GM12878 (cell line): ENCODE data around the gene CLINT1. TPM values are rescaled to one million over a fixed set of nuclear protein-coding genes. Genes with fewer than 3 reads are reported as not detected.

Source experiments
- ATAC-seq: fragments of 200-7000 bp; cut with Tn5 transposase; 3 replicates; pipeline ENCODE4 v1.9.1; 2020; ENCODE audit warnings: mild to moderate bottlenecking, moderate library complexity
- BruUV-seq: library from RNA; stranded (reverse); fragments of 400-500 nt; replicated peaks from 2 replicates; lab custom pipeline; 2021; lab: Mats Ljungman, UMichigan
- CTCF ChIA-PET: fragments of 300-600 bp; sonication (Branson Sonifier 250); formaldehyde crosslinking; extraction: SDS; loops from one replicate; lab custom pipeline; 2021; ENCODE audit warnings: inconsistent platforms; lab: Yijun Ruan, JAX
- POLR2A ChIA-PET: fragments of 350-600 bp; formaldehyde crosslinking; extraction: SDS; loops from one replicate; lab custom pipeline; 2021; ENCODE audit warnings: inconsistent platforms; lab: Charles Lee
- RAD21 ChIA-PET: fragments of 300-600 bp; sonication (Branson Sonifier 250); formaldehyde crosslinking; loops from one replicate; lab custom pipeline; 2023; ENCODE audit warnings: antibody characterized with exemption; ENCODE audit not compliant: unreplicated experiment; lab: Charles Lee
- SMC1A ChIA-PET: fragments of 300-600 bp; sonication (Branson Sonifier 250); formaldehyde crosslinking; loops from one replicate; lab custom pipeline; 2023; ENCODE audit not compliant: unreplicated experiment, uncharacterized antibody; lab: Charles Lee
- DNase-seq: peaks from one replicate; pipeline ENCODE4 v3.0.0-alpha.2; 2011; ENCODE audit warnings: low read depth, low spot score
- FAIRE-seq: peaks from 3 replicates; lab custom pipeline; 2011; peaks lifted over from hg19 to GRCh38; lab: Jason Lieb, UNC
- H2AFZ ChIP-seq: 2 replicates; pipeline ENCODE4 v1.6.0; 2011; ENCODE audit warnings: low read depth, low read length, control low read depth; ENCODE audit not compliant: control insufficient read depth
- H3K27ac ChIP-seq: 2 replicates; pipeline ENCODE4 v1.5.1; 2011; ENCODE audit warnings: control low read depth; ENCODE audit not compliant: control insufficient read depth, insufficient read depth
- H3K27me3 ChIP-seq, 2 experiments: replicated peaks in 1 of 2; 2 replicates each; pipeline versions ENCODE4 v1.6.0 to v1.6.1; 2011; ENCODE audit warnings: low read length in 1 of 2; ENCODE audit not compliant: control insufficient read depth in 2 of 2, insufficient read depth in 2 of 2
- H3K36me3 ChIP-seq, 2 experiments: 2 replicates each; pipeline ENCODE4 v1.5.1; 2011; ENCODE audit warnings: low read length in 1 of 2; ENCODE audit not compliant: control insufficient read depth in 2 of 2, insufficient read depth in 2 of 2
- H3K4me1 ChIP-seq: 2 replicates; pipeline ENCODE4 v1.6.1; 2011; ENCODE audit warnings: mild to moderate bottlenecking, low read length, moderate library complexity, mixed read lengths; ENCODE audit not compliant: control insufficient read depth, insufficient read depth
- H3K4me2 ChIP-seq: 2 replicates; pipeline ENCODE4 v1.6.0; 2011; ENCODE audit warnings: control low read depth; ENCODE audit not compliant: control insufficient read depth, insufficient read depth
- H3K4me3 ChIP-seq: fragments of 200-600 bp; sonication (generic); 2 replicates; pipeline ENCODE4 v1.5.1; 2016
- H3K79me2 ChIP-seq: 2 replicates; pipeline ENCODE4 v1.6.0; 2011; ENCODE audit warnings: low read length; ENCODE audit not compliant: control insufficient read depth, insufficient read depth
- H3K9ac ChIP-seq: 2 replicates; pipeline ENCODE4 v1.8.0; 2011; ENCODE audit warnings: low read length, control low read depth, mixed read lengths; ENCODE audit not compliant: control insufficient read depth, insufficient read depth
- H3K9me3 ChIP-seq: replicated peaks from 3 replicates; pipeline ENCODE4 v1.5.1; 2011; ENCODE audit warnings: mild to moderate bottlenecking, low read length; ENCODE audit not compliant: control insufficient read depth, insufficient read depth
- H4K20me1 ChIP-seq: 2 replicates; pipeline ENCODE4 v1.6.0; 2011; ENCODE audit not compliant: control insufficient read depth, insufficient read depth
- BMI1 ChIP-seq: fragments of 450-650 bp; IDR thresholded peaks from 2 replicates; pipeline ENCODE4 v1.6.1; 2016; ENCODE audit warnings: mild to moderate bottlenecking, moderate library complexity, borderline replicate concordance
- FOXM1 ChIP-seq: IDR thresholded peaks from 2 replicates; pipeline ENCODE4 v1.6.1; 2012; ENCODE audit warnings: low read depth, mild to moderate bottlenecking, inconsistent platforms, low read length, moderate library complexity
- NR2C1 ChIP-seq: fragments of 450-650 bp; IDR thresholded peaks from 2 replicates; pipeline ENCODE4 v1.6.1; 2017; ENCODE audit warnings: antibody characterized with exemption, mild to moderate bottlenecking, moderate library complexity
- RBBP5 ChIP-seq: fragments of 200-600 bp; sonication (generic); conservative IDR thresholded peaks from 2 replicates; pipeline ENCODE4 v1.6.1; 2016
- SKIL ChIP-seq: fragments of 450-650 bp; IDR thresholded peaks from 2 replicates; pipeline ENCODE4 v1.6.1; 2017; ENCODE audit warnings: mild to moderate bottlenecking, low read depth, inconsistent platforms; ENCODE audit not compliant: poor library complexity, severe bottlenecking
- SMAD5 ChIP-seq: IDR thresholded peaks from 2 replicates; pipeline ENCODE4 v1.6.1; 2016; ENCODE audit warnings: antibody characterized with exemption, low read depth
- TCF7 ChIP-seq: IDR thresholded peaks from 2 replicates; pipeline ENCODE4 v1.6.1; 2014; ENCODE audit warnings: antibody characterized with exemption, borderline replicate concordance
- WGBS: methylation state at CpG from one replicate; pipeline ENCODE4 v1.1.6; 2016; ENCODE audit warnings: low lambda C conversion rate; ENCODE audit not compliant: insufficient replicate concordance, insufficient coverage; ENCODE audit errors: missing lambda C conversion rate; 5-methylcytosine and 5-hydroxymethylcytosine counted together
- in situ Hi-C: fragments of 300-500 bp; cut with MboI; formaldehyde crosslinking; loops from 9 replicates; pipeline ENCODE4 v1.14.3; 2018; ENCODE audit warnings: mixed read lengths
- intact Hi-C: fragments of 100-400 bp; cut with micrococcal nuclease; formaldehyde crosslinking; loops from one replicate; pipeline ENCODE4 v1.14.2; 2022; ENCODE audit not compliant: unreplicated experiment
- polyA plus RNA-seq, 11 experiments: library from polyadenylated mRNA; depleted of rRNA in 4 of 11; unstranded in 6 of 11; stranded (reverse) in 5 of 11; fragments of >200 nt; fragmentation: Nextera tagmentation in 4 of 11; fragmentation: Illumina TruSeq in 1 of 11; extraction: Ambion mirVana in 4 of 11; extraction: Trizol in 1 of 11; gene quantifications; 1 replicate in 1 of 11; 2 replicates in 10 of 11; pipeline versions ENCODE4 v1.2.1 to v1.2.3, GENCODE V29; 2011 to 2016; ENCODE audit warnings: inconsistent platforms in 2 of 11, missing spikeins in 2 of 11, low read depth in 1 of 11
- total RNA-seq, 4 experiments: library from RNA; depleted of rRNA in 3 of 4; stranded (reverse); fragments of >200 nt in 3 of 4; fragmentation: Illumina TruSeq in 1 of 4; extraction: Trizol in 1 of 4; gene quantifications; 2 replicates each; pipeline versions ENCODE4 v1.2.1 to v1.2.3, GENCODE V29; 2013 to 2021

The CLINT1 gene
- total and polyA plus RNA-seq, 10 of the 15 experiments (the other 5 are each of a cell fraction or from before 2014, with no cell fraction given): 30.0 to 136 (median 105) TPM

GRCh38 chr5:157779221-157779620 lies 79.7 kb downstream of the CLINT1 start (continued):
- no peak for TF ChIP-seq SKIL
- no peak for TF ChIP-seq BMI1
- TF ChIP-seq SMAD5: no peak

- no peak for DNase-seq
- H3K27me3 ChIP-seq: no peaks in the 10 kb centered on the region; a peak in 1 of 4 replicates
- H4K20me1 ChIP-seq: no peaks in the 10 kb centered on the region
- TF ChIP-seq SMAD5 (no peak), RBBP5 (no peak), FOXM1 (no peak), NR2C1 (no peak), TCF7 (peak; percentile 48; the same call in 1 of the 2 replicates)
- BruUV-seq: no TSS peak
- H3K36me3 ChIP-seq: no peaks in the 10 kb centered on the region
- intact Hi-C loops (no loop called here), in situ Hi-C loops (no loop called here)
- H3K4me2 ChIP-seq: no peak overlapping the region
- H3K9ac ChIP-seq: no peak overlapping the region
- ATAC-seq: no peak
- 60% methylated on average over 8 of the region's 8 CpGs for whole genome bisulfite sequencing
- FAIRE-seq: no peak
- no peak overlapping the region for H2AFZ ChIP-seq
- H3K27ac ChIP-seq: no peak overlapping the region
- SMC1A ChIA-PET: no interaction called here
- no peaks in the 10 kb centered on the region for H3K4me1 ChIP-seq
- H3K4me3 ChIP-seq: no peak overlapping the region
- RAD21 ChIA-PET: no interaction called here
- no peaks in the 10 kb centered on the region for H3K79me2 ChIP-seq
- POLR2A ChIA-PET: no interaction called here
- CTCF ChIA-PET: interaction anchor here (1.3 to 1.7 kb wide), 2 partner anchors 11 to 450 kb away, joined by 3 read pairs; no protein-coding TSS in a partner anchor
- no peaks in the 10 kb centered on the region for H3K9me3 ChIP-seq
These were observed 80.7 kb downstream of the CLINT1 start for GRCh38 chr5:157778121-157778805.
